Activated naive CD4-positive, alpha-beta T cell treated with anti-CD3 and anti-CD28 coated beads, Interleukin-2, amount 50 U/mL, for 24 hours (primary cell): Measurements from ENCODE around the gene IDUA.

ENCODE experiments used
- H3K27ac Mint-ChIP-seq: one replicate; pipeline ENCODE4 v1.8.0; 2021; ENCODE audit warnings: mild to moderate bottlenecking, mixed read lengths
- H3K27me3 Mint-ChIP-seq: one replicate; pipeline ENCODE4 v1.8.0; 2021; ENCODE audit warnings: mixed read lengths
- H3K36me3 Mint-ChIP-seq: one replicate; pipeline ENCODE4 v1.8.0; 2021; ENCODE audit warnings: mixed read lengths
- H3K4me1 Mint-ChIP-seq: one replicate; pipeline ENCODE4 v1.8.0; 2021; ENCODE audit warnings: mixed read lengths
- H3K4me3 Mint-ChIP-seq: one replicate; pipeline ENCODE4 v1.8.0; 2021; ENCODE audit warnings: mild to moderate bottlenecking, mixed read lengths
- H3K9me3 Mint-ChIP-seq: one replicate; pipeline ENCODE4 v1.8.0; 2021; ENCODE audit warnings: mixed read lengths

Gene IDUA

GRCh38 chr4:952881-953573 is 33.8 kb upstream of the IDUA start:
- H3K9me3 Mint-ChIP-seq, result no peaks in the 10 kb centered on the region
- H3K27me3 Mint-ChIP-seq, result no peaks in the 10 kb centered on the region
- no peak overlapping the region for H3K4me3 Mint-ChIP-seq
- peaks cover 4% of the 10 kb centered on the region for H3K36me3 Mint-ChIP-seq
- H3K4me1 Mint-ChIP-seq, result no peaks in the 10 kb centered on the region
- H3K27ac Mint-ChIP-seq, result no peak overlapping the region

- no peaks in the 10 kb centered on the region for H3K9me3 Mint-ChIP-seq
- H3K27me3 Mint-ChIP-seq, result no peaks in the 10 kb centered on the region
- H3K36me3 Mint-ChIP-seq, result peaks cover 4% of the 10 kb centered on the region
- no peaks in the 10 kb centered on the region for H3K4me1 Mint-ChIP-seq
- no peak overlapping the region for H3K27ac Mint-ChIP-seq
- H3K4me3 Mint-ChIP-seq, result no peak overlapping the region
These were observed 33.3 kb upstream of the IDUA start for GRCh38 chr4:953574-953915.

GRCh38 chr4:954211-955020 is 32.4 kb upstream of the IDUA start:
- Mint-ChIP-seq H3K36me3 (peaks cover 4% of the 10 kb centered on the region), H3K27ac (no peak overlapping the region), H3K9me3 (no peaks in the 10 kb centered on the region), H3K27me3 (no peaks in the 10 kb centered on the region), H3K4me3 (no peak overlapping the region), H3K4me1 (no peaks in the 10 kb centered on the region)

GRCh38 chr4:955161-955921 is 31.5 kb upstream of the IDUA start:
- Mint-ChIP-seq H3K4me3 (no peak overlapping the region), H3K9me3 (no peaks in the 10 kb centered on the region), H3K4me1 (no peaks in the 10 kb centered on the region), H3K27ac (no peak overlapping the region), H3K36me3 (peaks cover 4% of the 10 kb centered on the region), H3K27me3 (no peaks in the 10 kb centered on the region)

- H3K27me3 Mint-ChIP-seq, result no peaks in the 10 kb centered on the region
- no peak overlapping the region for H3K27ac Mint-ChIP-seq
- H3K4me3 Mint-ChIP-seq, result no peak overlapping the region
- H3K4me1 Mint-ChIP-seq, result no peaks in the 10 kb centered on the region
- H3K9me3 Mint-ChIP-seq, result no peaks in the 10 kb centered on the region
- peaks cover 4% of the 10 kb centered on the region for H3K36me3 Mint-ChIP-seq
These were observed 30.9 kb upstream of the IDUA start for GRCh38 chr4:955931-956381.

- no peak overlapping the region for H3K27ac Mint-ChIP-seq
- H3K36me3 Mint-ChIP-seq, result peaks cover 4% of the 10 kb centered on the region
- no peaks in the 10 kb centered on the region for H3K9me3 Mint-ChIP-seq
- H3K4me1 Mint-ChIP-seq, result no peaks in the 10 kb centered on the region
- no peak overlapping the region for H3K4me3 Mint-ChIP-seq
- H3K27me3 Mint-ChIP-seq, result no peaks in the 10 kb centered on the region
These were observed 30.2 kb upstream of the IDUA start for GRCh38 chr4:956531-957230.

- H3K27me3 Mint-ChIP-seq, result no peaks in the 10 kb centered on the region
- H3K4me1 Mint-ChIP-seq, result no peaks in the 10 kb centered on the region
- H3K9me3 Mint-ChIP-seq, result no peaks in the 10 kb centered on the region
- H3K27ac Mint-ChIP-seq, result no peak overlapping the region
- H3K4me3 Mint-ChIP-seq, result no peak overlapping the region
- peaks cover 4% of the 10 kb centered on the region for H3K36me3 Mint-ChIP-seq
These were observed 29.6 kb upstream of the IDUA start for GRCh38 chr4:957231-957580.

GRCh38 chr4:957581-958313 is 29.1 kb upstream of the IDUA start:
- Mint-ChIP-seq H3K4me1 (no peaks in the 10 kb centered on the region), H3K27ac (no peak overlapping the region), H3K27me3 (no peaks in the 10 kb centered on the region), H3K4me3 (no peak overlapping the region), H3K9me3 (no peaks in the 10 kb centered on the region), H3K36me3 (peaks cover 4% of the 10 kb centered on the region)

- H3K27me3 Mint-ChIP-seq, result no peaks in the 10 kb centered on the region
- H3K27ac Mint-ChIP-seq, result no peak overlapping the region
- H3K9me3 Mint-ChIP-seq, result no peaks in the 10 kb centered on the region
- no peak overlapping the region for H3K4me3 Mint-ChIP-seq
- no peaks in the 10 kb centered on the region for H3K4me1 Mint-ChIP-seq
- H3K36me3 Mint-ChIP-seq, result peaks cover 4% of the 10 kb centered on the region
These were observed 28.6 kb upstream of the IDUA start for GRCh38 chr4:958314-958665.

- no peak overlapping the region for H3K27ac Mint-ChIP-seq
- H3K4me3 Mint-ChIP-seq, result no peak overlapping the region
- no peaks in the 10 kb centered on the region for H3K27me3 Mint-ChIP-seq
- no peaks in the 10 kb centered on the region for H3K4me1 Mint-ChIP-seq
- H3K36me3 Mint-ChIP-seq, result peaks cover 4% of the 10 kb centered on the region
- H3K9me3 Mint-ChIP-seq, result no peaks in the 10 kb centered on the region
These were observed 28.0 kb upstream of the IDUA start for GRCh38 chr4:958696-959337.

- no peaks in the 10 kb centered on the region for H3K27me3 Mint-ChIP-seq
- H3K27ac Mint-ChIP-seq, result no peak overlapping the region
- H3K36me3 Mint-ChIP-seq, result peaks cover 2% of the 10 kb centered on the region
- no peak overlapping the region for H3K4me3 Mint-ChIP-seq
- H3K9me3 Mint-ChIP-seq, result no peaks in the 10 kb centered on the region
- no peaks in the 10 kb centered on the region for H3K4me1 Mint-ChIP-seq
These were observed 27.3 kb upstream of the IDUA start for GRCh38 chr4:959338-960139.

- no peaks in the 10 kb centered on the region for H3K27me3 Mint-ChIP-seq
- H3K4me3 Mint-ChIP-seq, result no peak overlapping the region
- H3K36me3 Mint-ChIP-seq, result no peaks in the 10 kb centered on the region
- H3K27ac Mint-ChIP-seq, result no peak overlapping the region
- no peaks in the 10 kb centered on the region for H3K9me3 Mint-ChIP-seq
- no peaks in the 10 kb centered on the region for H3K4me1 Mint-ChIP-seq
These were observed 26.7 kb upstream of the IDUA start for GRCh38 chr4:960140-960635.

GRCh38 chr4:960636-961350 is 26.1 kb upstream of the IDUA start:
- Mint-ChIP-seq H3K9me3 (no peaks in the 10 kb centered on the region), H3K4me1 (no peaks in the 10 kb centered on the region), H3K27me3 (no peaks in the 10 kb centered on the region), H3K36me3 (no peaks in the 10 kb centered on the region), H3K4me3 (no peak overlapping the region), H3K27ac (no peak overlapping the region)
